PC-3 (cell line): ENCODE measurements around the gene ACTL6A. TPM values are rescaled to one million over a fixed set of nuclear protein-coding genes. Genes with fewer than 3 reads are reported as not detected.

Source experiments
- ATAC-seq: fragments of 200-7000 bp; cut with Tn5 transposase; 2 replicates; pipeline ENCODE4 v1.9.1; 2020; ENCODE audit warnings: mild to moderate bottlenecking, moderate library complexity
- BruUV-seq: library from RNA; stranded (reverse); fragments of 400-500 nt; replicated peaks from 2 replicates; lab custom pipeline; 2021; lab: Mats Ljungman, UMichigan
- CTCF ChIA-PET: fragments of 300-600 bp; sonication (Branson Sonifier 250); formaldehyde crosslinking; loops from one replicate; lab custom pipeline; 2022; ENCODE audit warnings: antibody characterized with exemption; lab: Charles Lee
- POLR2A ChIA-PET: fragments of 300-600 bp; sonication (Branson Sonifier 250); formaldehyde crosslinking; loops from one replicate; lab custom pipeline; 2022; ENCODE audit warnings: antibody characterized with exemption; ENCODE audit not compliant: unreplicated experiment; lab: Charles Lee
- DNase-seq: peaks from one replicate; pipeline ENCODE4 v3.0.0-alpha.2; 2015
- H2AFZ ChIP-seq: fragments of 300-600 bp; sonication (generic); 2 replicates; pipeline ENCODE4 v1.6.0; 2016; ENCODE audit warnings: antibody characterized with exemption, low read length
- H3F3A ChIP-seq: fragments of 300-600 bp; sonication (generic); one replicate; pipeline ENCODE4 v1.6.0; 2017; ENCODE audit warnings: antibody characterized with exemption, low read length, control low read depth, mild to moderate bottlenecking; ENCODE audit not compliant: unreplicated experiment
- H3K27ac ChIP-seq: fragments of 300-600 bp; sonication (generic); 2 replicates; pipeline ENCODE4 v1.5.1; 2016; ENCODE audit warnings: mild to moderate bottlenecking, low read length
- H3K27me3 ChIP-seq: fragments of 300-600 bp; sonication (generic); 2 replicates; pipeline ENCODE4 v1.6.1; 2016; ENCODE audit warnings: low read length, mixed read lengths
- H3K36me3 ChIP-seq: fragments of 300-600 bp; sonication (generic); 2 replicates; pipeline ENCODE4 v1.6.1; 2016; ENCODE audit warnings: low read depth, mixed run types, low read length, mixed read lengths
- H3K4me1 ChIP-seq: fragments of 300-600 bp; sonication (generic); 2 replicates; pipeline ENCODE4 v1.5.1; 2016; ENCODE audit warnings: low read length; ENCODE audit not compliant: insufficient read depth
- H3K4me2 ChIP-seq: fragments of 300-600 bp; sonication (generic); 2 replicates; pipeline ENCODE4 v1.6.0; 2016; ENCODE audit warnings: low read length
- H3K4me3 ChIP-seq: fragments of 300-600 bp; sonication (generic); 2 replicates; pipeline ENCODE4 v1.5.1; 2016; ENCODE audit warnings: mild to moderate bottlenecking, low read length, mixed read lengths
- H3K79me2 ChIP-seq: fragments of 300-600 bp; sonication (generic); 2 replicates; pipeline ENCODE4 v1.6.1; 2017; ENCODE audit warnings: low read length, mixed read lengths
- H3K9ac ChIP-seq: fragments of 300-600 bp; sonication (generic); 2 replicates; pipeline ENCODE4 v1.6.0; 2016; ENCODE audit warnings: mild to moderate bottlenecking, low read length
- H3K9me2 ChIP-seq: fragments of 300-600 bp; sonication (generic); replicated peaks from 2 replicates; pipeline ENCODE4 v1.6.1; 2016; ENCODE audit warnings: mixed run types, low read length, mixed read lengths
- H3K9me3 ChIP-seq: fragments of 300-600 bp; sonication (generic); 2 replicates; pipeline ENCODE4 v1.6.1; 2016; ENCODE audit warnings: low read length, mixed read lengths
- H4K20me1 ChIP-seq: fragments of 300-600 bp; sonication (generic); 2 replicates; pipeline ENCODE4 v1.6.1; 2016; ENCODE audit warnings: low read length, mixed read lengths
- CTCF ChIP-seq: fragments of 300-600 bp; sonication (generic); conservative IDR thresholded peaks from 2 replicates; pipeline ENCODE4 v1.5.1; 2017; ENCODE audit warnings: antibody characterized with exemption, low read depth, mild to moderate bottlenecking, low read length
- EZH2 ChIP-seq: fragments of 300-600 bp; sonication (generic); IDR thresholded peaks from one replicate; pipeline ENCODE4 v1.6.1; 2017; ENCODE audit warnings: antibody characterized with exemption, mild to moderate bottlenecking, low read length; ENCODE audit not compliant: unreplicated experiment
- EZH2phosphoT487 ChIP-seq: fragments of 300-600 bp; sonication (generic); IDR thresholded peaks from 2 replicates; pipeline ENCODE4 v1.6.1; 2018; ENCODE audit warnings: mild to moderate bottlenecking, antibody characterized with exemption, low read length, borderline replicate concordance
- intact Hi-C: fragments of 100-400 bp; cut with micrococcal nuclease; formaldehyde crosslinking; loops from 2 replicates; pipeline ENCODE4 v1.9.0; 2023
- total RNA-seq: library from RNA; depleted of rRNA; stranded (reverse); fragments of >200 nt; gene quantifications from 2 replicates; pipeline ENCODE4 v1.2.3, GENCODE V29; 2014

The ACTL6A gene
- total RNA-seq, 1 experiment from 2014 or later = 105 TPM

- Histone ChIP-seq H3K36me3 (no peaks in the 10 kb centered on the region), H2AFZ (no peak overlapping the region), H3K79me2 (no peaks in the 10 kb centered on the region), H3K27me3 (peaks cover 21% of the 10 kb centered on the region), H3K9ac (no peak overlapping the region), H3K9me3 (no peaks in the 10 kb centered on the region), H3K9me2 (no peaks in the 10 kb centered on the region), H3K27ac (no peak overlapping the region), H4K20me1 (no peaks in the 10 kb centered on the region), H3K4me3 (no peak overlapping the region), H3F3A (no peaks in the 10 kb centered on the region), H3K4me2 (no peak overlapping the region), H3K4me1 (0 out of 2 replicates have a peak, but pooled peaks cover 10% of the 10 kb centered on the region)
- ChIA-PET POLR2A (no interaction called here), CTCF (no interaction called here)
- no peak for DNase-seq
- ATAC-seq = no peak
- intact Hi-C loops = no loop called here
- no TSS peak for BruUV-seq
- TF ChIP-seq CTCF (no peak), EZH2phosphoT487 (no peak), EZH2 (no peak)
These were observed 31.1 kb upstream of the ACTL6A start for GRCh38 chr3:179531576-179531975.

- BruUV-seq = no TSS peak
- Histone ChIP-seq H3K27ac (no peak overlapping the region), H3K9ac (no peak overlapping the region), H3K36me3 (no peaks in the 10 kb centered on the region), H3K4me1 (0 out of 2 replicates have a peak, but pooled peaks cover 3% of the 10 kb centered on the region), H3K27me3 (peaks cover 21% of the 10 kb centered on the region), H4K20me1 (no peaks in the 10 kb centered on the region), H3K4me3 (no peak overlapping the region), H3F3A (no peaks in the 10 kb centered on the region), H3K9me2 (no peaks in the 10 kb centered on the region), H3K4me2 (no peak overlapping the region), H3K9me3 (no peaks in the 10 kb centered on the region), H2AFZ (no peak overlapping the region), H3K79me2 (no peaks in the 10 kb centered on the region)
- TF ChIP-seq EZH2phosphoT487 (no peak), EZH2 (no peak), CTCF (no peak)
- ATAC-seq (no peak), DNase-seq (no peak)
- ChIA-PET POLR2A (no interaction called here), CTCF (no interaction called here)
- intact Hi-C loops = no loop called here
These were observed 29.5 kb upstream of the ACTL6A start for GRCh38 chr3:179533274-179533673.

GRCh38 chr3:179536256-179536655, 26.5 kb upstream of the ACTL6A start:
- Histone ChIP-seq H3K79me2 (no peaks in the 10 kb centered on the region), H3K9me2 (no peaks in the 10 kb centered on the region), H3F3A (no peaks in the 10 kb centered on the region), H3K9me3 (no peaks in the 10 kb centered on the region), H3K4me1 (no peaks in the 10 kb centered on the region), H3K4me2 (no peak overlapping the region), H4K20me1 (no peaks in the 10 kb centered on the region), H3K27ac (no peak overlapping the region), H3K36me3 (no peaks in the 10 kb centered on the region), H3K9ac (no peak overlapping the region), H2AFZ (no peak overlapping the region), H3K27me3 (peaks cover 21% of the 10 kb centered on the region), H3K4me3 (no peak overlapping the region)
- TF ChIP-seq EZH2 = no peak
- TF ChIP-seq EZH2phosphoT487 = no peak
- TF ChIP-seq CTCF = no peak
- CTCF ChIA-PET = no interaction called here
- intact Hi-C loops = no loop called here
- no TSS peak for BruUV-seq
- POLR2A ChIA-PET = no interaction called here
- ATAC-seq (no peak), DNase-seq (no peak)
